ENCODE results near the gene ELK3.

The ELK3 gene

GRCh38 chr12:96190413-96191108, 3.6 kb upstream of the ELK3 start:
- no peak for DNase-seq

GRCh38 chr12:96192926-96193573, 1.1 kb upstream of the ELK3 start:
- no peak for DNase-seq

GRCh38 chr12:96194576-96194889, 358 bp downstream of the ELK3 start:
- no peak for DNase-seq

GRCh38 chr12:96194971-96195844, 1.0 kb downstream of the ELK3 start:
- DNase-seq = no peak

GRCh38 chr12:96195845-96196451, 1.8 kb downstream of the ELK3 start:
- DNase-seq = no peak

- DNase-seq = no peak
Measured at GRCh38 chr12:96196781-96197180, 2.6 kb downstream of the ELK3 start.

GRCh38 chr12:96197503-96198272, 3.5 kb downstream of the ELK3 start:
- no peak for DNase-seq

GRCh38 chr12:96198965-96199364, 4.8 kb downstream of the ELK3 start:
- no peak for DNase-seq

- no peak for DNase-seq
Measured at GRCh38 chr12:96199464-96199863, 5.3 kb downstream of the ELK3 start.

- no peak for DNase-seq
Measured at GRCh38 chr12:96201272-96202227, 7.4 kb downstream of the ELK3 start.

GRCh38 chr12:96204381-96204780, 10.2 kb downstream of the ELK3 start:
- DNase-seq = no peak

- no peak for DNase-seq
Measured at GRCh38 chr12:96205908-96206307, 11.7 kb downstream of the ELK3 start.

- DNase-seq = no peak
Measured at GRCh38 chr12:96206936-96207662, 12.9 kb downstream of the ELK3 start.

GRCh38 chr12:96208346-96208745, 14.2 kb downstream of the ELK3 start:
- no peak for DNase-seq

- DNase-seq = no peak
Measured at GRCh38 chr12:96208801-96209549, 14.8 kb downstream of the ELK3 start.

- no peak for DNase-seq
Measured at GRCh38 chr12:96210376-96211055, 16.3 kb downstream of the ELK3 start.

- DNase-seq = no peak
Measured at GRCh38 chr12:96211988-96212387, 17.8 kb downstream of the ELK3 start.

GRCh38 chr12:96212456-96213375, 18.5 kb downstream of the ELK3 start:
- no peak for DNase-seq

Measured in NCI-H187 (cell line).